Hepatocyte (in vitro differentiated cells): ENCODE measurements around the gene TMEM182.

Experiments used
- CTCF ChIP-seq: fragments of 200-600 bp; sonication (generic); IDR thresholded peaks from 2 replicates; pipeline ENCODE4 v1.5.1; 2016; ENCODE audit warnings: antibody characterized with exemption, mild to moderate bottlenecking; ENCODE audit not compliant: poor library complexity
- EZH2 ChIP-seq: fragments of 200-600 bp; sonication (generic); IDR thresholded peaks from 2 replicates; pipeline ENCODE4 v1.6.1; 2016; ENCODE audit warnings: antibody characterized with exemption, mild to moderate bottlenecking, borderline replicate concordance
- EZH2phosphoT487 ChIP-seq: fragments of 200-600 bp; sonication (generic); IDR thresholded peaks from one replicate; pipeline ENCODE4 v1.6.1; 2018; ENCODE audit warnings: antibody characterized with exemption, mild to moderate bottlenecking, low read depth, moderate library complexity; ENCODE audit not compliant: unreplicated experiment, severe bottlenecking

GRCh38 chr2:102782187-102782586 lies 20.4 kb downstream of the TMEM182 start:
- no peak for TF ChIP-seq CTCF
- no peak for TF ChIP-seq EZH2
- no peak for TF ChIP-seq EZH2phosphoT487
